HepG2 (cell line): ENCODE measurements around the gene KLHL17. TPM values are rescaled to one million over a fixed set of nuclear protein-coding genes. Genes with fewer than 3 reads are reported as not detected.
A peak's percentile ranks its signal among the peaks of the same experiment; 100 is the strongest.

ENCODE experiments used
- ATF7-NPFF ChIP-seq: sonication (generic); formaldehyde crosslinking; IDR thresholded peaks from 2 replicates; pipeline ENCODE4 v1.8.1; 2023; ENCODE audit warnings: mild to moderate bottlenecking, low read depth, missing genetic modification reagents, moderate library complexity
- FOXC1 ChIP-seq: sonication (generic); formaldehyde crosslinking; IDR thresholded peaks from 2 replicates; pipeline ENCODE4 v1.8.0; 2022; ENCODE audit warnings: mild to moderate bottlenecking, missing genetic modification reagents, borderline replicate concordance
- GLMP ChIP-seq: sonication (generic); formaldehyde crosslinking; IDR thresholded peaks from 2 replicates; pipeline ENCODE4 v1.9.0; 2021; ENCODE audit warnings: missing genetic modification reagents, mild to moderate bottlenecking, borderline replicate concordance
- HOMEZ ChIP-seq: IDR thresholded peaks from 2 replicates; pipeline ENCODE4 v1.6.1; 2016; ENCODE audit warnings: low read depth
- KDM6A ChIP-seq: IDR thresholded peaks from 2 replicates; pipeline ENCODE4 v1.6.1; 2016; ENCODE audit warnings: low read depth
- REST ChIP-seq, 2 experiments: IDR thresholded peaks; 2 replicates each; pipeline ENCODE4 v1.6.1; 2011 to 2012; ENCODE audit warnings: low read length in 2 of 2, borderline replicate concordance in 1 of 2, low read depth in 1 of 2, mild to moderate bottlenecking in 1 of 2, moderate library complexity in 1 of 2
- SMAD3 ChIP-seq: sonication (generic); formaldehyde crosslinking; IDR thresholded peaks from 2 replicates; pipeline ENCODE4 v1.4.0; 2020; ENCODE audit warnings: missing genetic modification reagents
- SP5 ChIP-seq: IDR thresholded peaks from 2 replicates; pipeline ENCODE4 v1.6.1; 2016; ENCODE audit warnings: low read depth, borderline replicate concordance
- SRSF4 ChIP-seq: fragments of 200-400 bp; formaldehyde crosslinking; IDR thresholded peaks from one replicate; pipeline ENCODE4 v1.6.1; 2018; ENCODE audit warnings: mild to moderate bottlenecking, low read depth, low read length, moderate library complexity; ENCODE audit not compliant: poor library complexity, severe bottlenecking
- ZNF224 ChIP-seq: sonication (generic); formaldehyde crosslinking; IDR thresholded peaks from 2 replicates; pipeline ENCODE4 v1.5.0; 2020; ENCODE audit warnings: mild to moderate bottlenecking, missing genetic modification reagents
- ZNF556 ChIP-seq: sonication (generic); formaldehyde crosslinking; IDR thresholded peaks from 2 replicates; pipeline ENCODE4 v1.4.0; 2020; ENCODE audit warnings: mild to moderate bottlenecking, missing genetic modification reagents, borderline replicate concordance
- ZNF644 ChIP-seq: IDR thresholded peaks from 2 replicates; pipeline ENCODE4 v1.6.1; 2016; ENCODE audit warnings: low read depth
- ZNF672 ChIP-seq: sonication (generic); formaldehyde crosslinking; IDR thresholded peaks from 2 replicates; pipeline ENCODE4 v1.8.1; 2022; ENCODE audit warnings: missing genetic modification reagents
- ZSCAN20 ChIP-seq: sonication (generic); formaldehyde crosslinking; IDR thresholded peaks from 2 replicates; pipeline ENCODE4 v1.4.0; 2020; ENCODE audit warnings: missing genetic modification reagents, mild to moderate bottlenecking, borderline replicate concordance
- polyA plus RNA-seq, 8 experiments: library from polyadenylated mRNA; depleted of rRNA in 3 of 8; stranded (reverse) in 7 of 8; unstranded in 1 of 8; fragments of >200 nt; fragmentation: Illumina TruSeq in 4 of 8; extraction: Trizol in 4 of 8; gene quantifications; 2 replicates each; pipeline versions ENCODE4 v1.2.1 to v1.2.3, GENCODE V29; 2011 to 2016; ENCODE audit warnings: low read depth in 4 of 8, missing spikeins in 1 of 8, mixed read lengths in 1 of 8; ENCODE audit not compliant: insufficient read depth in 1 of 8
- total RNA-seq, 5 experiments: library from RNA; depleted of rRNA; stranded (reverse); fragments of >200 nt; fragmentation: Illumina TruSeq; extraction: Trizol; gene quantifications; 2 replicates each; pipeline ENCODE4 v1.2.3, GENCODE V29; 2016; ENCODE audit warnings: low read depth in 1 of 5

KLHL17 gene
- total and polyA plus RNA-seq, 2 of the 13 experiments (the other 11 are each of a cell fraction or from before 2014, with no cell fraction given): 9.3 to 24.7 TPM

GRCh38 chr1:911875-912739, 48.3 kb upstream of the KLHL17 start (continued):
- 0 out of 2 replicates have a peak, but pooled peaks have one; percentile 0 for TF ChIP-seq ZNF556 (CRISPR knock-in tag)
- TF ChIP-seq HOMEZ (CRISPR knock-in tag): no peak
- TF ChIP-seq ZNF672 (CRISPR knock-in tag): no peak
- no peak for TF ChIP-seq FOXC1 (CRISPR knock-in tag)
- peak in 1 of 2 experiments; percentile 13; a peak in 1 of 4 replicates for TF ChIP-seq REST (IDR thresholded peaks at IDR 0.05; ENCODE audit: borderline replicate concordance in 1 of 2, low read depth in 1 of 2, low read length in 2 of 2)
- no peak for TF ChIP-seq SP5 (CRISPR knock-in tag)
- no peak for TF ChIP-seq ATF7-NPFF (CRISPR knock-in tag)
- TF ChIP-seq KDM6A (CRISPR knock-in tag): no peak
- TF ChIP-seq GLMP (CRISPR knock-in tag): no peak
- TF ChIP-seq SRSF4: no peak
- TF ChIP-seq ZNF644 (CRISPR knock-in tag): no peak
- no peak for TF ChIP-seq ZSCAN20 (CRISPR knock-in tag)
- no peak for TF ChIP-seq SMAD3 (CRISPR knock-in tag)
- TF ChIP-seq ZNF224 (CRISPR knock-in tag): no peak
